Heart right ventricle (tissue), 16 donors: ENCODE data around the gene GMDS. TPM values are rescaled to one million over a fixed set of nuclear protein-coding genes. Genes with fewer than 3 reads are reported as not detected.

Experiments
- ATAC-seq, 8 donors: fragments of 200-7000 bp; cut with Tn5 transposase; one replicate each; pipeline ENCODE4 v1.9.1; 2020; ENCODE audit warnings: mild to moderate bottlenecking in 8 of 8, moderate library complexity in 8 of 8, moderate number of reproducible peaks in 1 of 8
- DNase-seq, 2 donors: peaks; one replicate each; pipeline ENCODE4 v3.0.0-alpha.2; 2020
- H3K27ac ChIP-seq, 10 donors: fragments of 200-600 bp; sonication (generic) in 2 of 10; one replicate each; pipeline versions ENCODE4 v1.5.0 to v1.8.0; 2020 to 2022; ENCODE audit warnings: mild to moderate bottlenecking in 3 of 10
- H3K27me3 ChIP-seq, 7 donors: fragments of 200-600 bp; one replicate each; pipeline ENCODE4 v1.8.0; 2021 to 2022; ENCODE audit warnings: mild to moderate bottlenecking in 2 of 7
- H3K36me3 ChIP-seq, 9 donors: fragments of 200-600 bp; sonication (generic) in 1 of 9; one replicate each; pipeline versions ENCODE4 v1.5.0 to v1.8.0; 2020 to 2022; ENCODE audit warnings: mild to moderate bottlenecking in 2 of 9
- H3K4me1 ChIP-seq, 9 donors: fragments of 200-600 bp; sonication (generic) in 1 of 9; one replicate each; pipeline versions ENCODE4 v1.5.0 to v1.8.0; 2020 to 2022; ENCODE audit warnings: mild to moderate bottlenecking in 4 of 9
- H3K4me3 ChIP-seq, 10 donors: fragments of 200-600 bp; sonication (generic) in 2 of 10; one replicate each; pipeline versions ENCODE4 v1.5.0 to v1.8.0; 2020 to 2022; ENCODE audit warnings: mild to moderate bottlenecking in 7 of 10, moderate library complexity in 2 of 10
- H3K9me3 ChIP-seq, 11 donors: fragments of 200-600 bp in 10 of 11; sonication (generic) in 2 of 11; one replicate each; pipeline versions ENCODE4 v1.5.0 to v1.8.0; 2013 to 2022; ENCODE audit warnings: mild to moderate bottlenecking in 2 of 11, control low read depth in 1 of 11, moderate library complexity in 1 of 11
- WGBS, 2 donors: extraction: QIAGEN DNeasy Blood & Tissue Kit; methylation state at CpG; one replicate each; pipeline ENCODE4 v1.1.7; 2013; ENCODE audit warnings: inconsistent platforms in 1 of 2; 5-methylcytosine and 5-hydroxymethylcytosine counted together
- intact Hi-C, 10 donors: fragments of 100-400 bp; cut with DNase I; formaldehyde crosslinking; loops; one replicate each; pipeline versions ENCODE4 v1.11.1 to v1.14.2; 2022
- polyA plus RNA-seq, 2 donors: library from polyadenylated mRNA; stranded (reverse); fragments of 200-250 nt; gene quantifications; one replicate each; pipeline ENCODE4 v1.2.3, GENCODE V29; 2013
- total RNA-seq, 10 donors: library from RNA; stranded (reverse); fragmentation: NEBNext Ultra II Directional in 3 of 10; extraction: Animal tissue kit (Norgen Biotek cat#: 25700) in 3 of 10; gene quantifications; one replicate each; pipeline versions ENCODE4 v1.2.1 to v1.2.4, GENCODE V29; 2021 to 2023
- TF ChIP-seq, protein P1 (sequence below), 9 donors: fragments of 200-600 bp; sonication (generic) in 2 of 9; IDR thresholded peaks; one replicate each; pipeline versions ENCODE4 v1.5.0 to v1.8.0; 2021 to 2022; ENCODE audit warnings: antibody characterized with exemption in 9 of 9, mild to moderate bottlenecking in 5 of 9, moderate library complexity in 1 of 9
- donor health status: Arrhythmogenic right ventricular cardiomyopathy.
- donor health status: ischemic (EF 13 %, LVEDD 7.1; RV severe dilation, severe dysfunction).
- donor health status: healthy with polysubstance abuse.
- donor health status: DM: no; HTN: yes; CAD: no.
- donor health status: DM: no; HTN: no; CAD: no.
- donor health status: ischemic (EF 25% LVEDD 6.9; RV normal size, moderate dysfunction).
- donor health status: ischemic (EF 25% LVEDD 5.7; RV mildly dilated, moderate dysfunction).
- donor health status: healthy.
- donor health status: DM: yes; HTN: yes; CAD: no.
- donor health status: Ischemic cardiomyopathy.
- donor health status: ischemic (EF 35%, LVEDD 5.7; RV mildly dilated, moderate dysfunction).
- donor health status: nonischemic (EF 11% LVEDD 7.7; RV severe dilation, severe dysfunction).
- donor health status: DM: yes; HTN: yes; CAD: no.
- donor health status: PGD.
- donor health status: ischemic (EF 29% LVEDD 5.4; RV normal size, mild dysfunction).
- donor health status: nonischemic (EF 23%, LVEDD 6.1; RV moderate dilation, normal function).

Gene GMDS
- total and polyA plus RNA-seq, 12 donors = 5.0 to 10.6 (median 6.9) TPM

DNA sequence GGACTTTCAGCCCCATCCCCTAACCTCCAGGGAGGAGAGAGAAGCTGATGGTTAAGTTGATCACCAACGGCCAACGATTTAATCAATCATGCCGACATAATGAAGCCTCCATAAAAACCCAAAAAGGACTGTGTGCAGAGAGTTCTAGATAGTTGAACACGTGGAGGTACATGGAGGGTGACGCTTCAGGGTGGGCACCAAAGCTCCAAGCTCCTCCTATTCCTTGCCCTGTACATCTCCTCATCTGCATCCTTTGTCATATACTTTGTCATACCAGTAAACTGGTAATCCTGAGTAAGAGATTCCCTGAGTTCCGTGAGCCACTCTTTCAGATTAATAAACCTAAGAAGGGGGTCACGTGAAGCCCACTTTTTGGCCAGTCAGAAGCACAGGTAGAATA lies 3.7 kb upstream of the GMDS start:
- 97 to 98% methylated on average over 7 of the region's 7 CpGs for WGBS, 2 donors
- TF ChIP-seq, protein P1, sequence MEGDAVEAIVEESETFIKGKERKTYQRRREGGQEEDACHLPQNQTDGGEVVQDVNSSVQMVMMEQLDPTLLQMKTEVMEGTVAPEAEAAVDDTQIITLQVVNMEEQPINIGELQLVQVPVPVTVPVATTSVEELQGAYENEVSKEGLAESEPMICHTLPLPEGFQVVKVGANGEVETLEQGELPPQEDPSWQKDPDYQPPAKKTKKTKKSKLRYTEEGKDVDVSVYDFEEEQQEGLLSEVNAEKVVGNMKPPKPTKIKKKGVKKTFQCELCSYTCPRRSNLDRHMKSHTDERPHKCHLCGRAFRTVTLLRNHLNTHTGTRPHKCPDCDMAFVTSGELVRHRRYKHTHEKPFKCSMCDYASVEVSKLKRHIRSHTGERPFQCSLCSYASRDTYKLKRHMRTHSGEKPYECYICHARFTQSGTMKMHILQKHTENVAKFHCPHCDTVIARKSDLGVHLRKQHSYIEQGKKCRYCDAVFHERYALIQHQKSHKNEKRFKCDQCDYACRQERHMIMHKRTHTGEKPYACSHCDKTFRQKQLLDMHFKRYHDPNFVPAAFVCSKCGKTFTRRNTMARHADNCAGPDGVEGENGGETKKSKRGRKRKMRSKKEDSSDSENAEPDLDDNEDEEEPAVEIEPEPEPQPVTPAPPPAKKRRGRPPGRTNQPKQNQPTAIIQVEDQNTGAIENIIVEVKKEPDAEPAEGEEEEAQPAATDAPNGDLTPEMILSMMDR (IDR thresholded peaks at IDR 0.05) = no peak
- no peak overlapping the region for H3K4me3 ChIP-seq
- intact Hi-C loops = loop anchor here in 2 of 10 donors (5.0 to 10.0 kb wide), 2 partner anchors 106 to 383 kb away; no protein-coding TSS in a partner anchor
- DNase-seq (no peak), ATAC-seq (no peak)
- H3K4me1 ChIP-seq = peaks cover 2 to 32% (median 19%) of the 10 kb centered on the region in 9 donors
- peaks cover 0 to 50% (median 7%) of the 10 kb centered on the region in 9 donors for H3K36me3 ChIP-seq
- H3K27me3 ChIP-seq = no peaks in the 10 kb centered on the region
- no peak overlapping the region for H3K27ac ChIP-seq
- H3K9me3 ChIP-seq = peaks cover 0 to 1% (median 0%) of the 10 kb centered on the region in 11 donors

DNA sequence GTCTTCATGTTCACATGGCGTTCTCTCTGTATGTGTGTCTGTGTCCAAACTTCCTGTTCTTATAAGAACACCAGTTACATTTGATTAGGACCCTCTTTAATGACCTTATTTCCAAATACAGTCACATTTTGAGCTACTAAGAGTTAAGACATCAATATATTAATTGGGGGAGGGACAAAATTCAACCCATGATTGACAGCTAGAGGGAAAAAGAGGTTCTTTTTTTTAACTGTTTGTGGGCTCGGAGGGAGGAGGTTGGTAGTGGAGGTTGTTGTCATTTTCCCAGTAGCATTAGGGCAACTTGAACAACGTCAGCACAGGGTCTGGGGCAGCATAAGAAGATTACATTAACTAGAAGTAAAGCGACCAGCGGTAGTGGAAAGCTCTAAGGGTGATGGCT lies 2.3 kb upstream of the GMDS start:
- intact Hi-C loops = loop anchor here in 2 of 10 donors (5.0 to 10.0 kb wide), 2 partner anchors 107 to 385 kb away; no protein-coding TSS in a partner anchor
- Histone ChIP-seq H3K36me3 (peaks cover 0 to 38% (median 7%) of the 10 kb centered on the region in 9 donors), H3K27me3 (no peaks in the 10 kb centered on the region), H3K4me1 (peaks cover 2 to 39% (median 19%) of the 10 kb centered on the region in 9 donors), H3K9me3 (no peaks in the 10 kb centered on the region), H3K27ac (no peak overlapping the region), H3K4me3 (no peak overlapping the region)
- 95 to 97% methylated on average over 5 of the region's 5 CpGs for WGBS, 2 donors
- TF ChIP-seq, protein P1 (IDR thresholded peaks at IDR 0.05) = no peak
- DNase-seq (no peak), ATAC-seq (no peak)

DNA sequence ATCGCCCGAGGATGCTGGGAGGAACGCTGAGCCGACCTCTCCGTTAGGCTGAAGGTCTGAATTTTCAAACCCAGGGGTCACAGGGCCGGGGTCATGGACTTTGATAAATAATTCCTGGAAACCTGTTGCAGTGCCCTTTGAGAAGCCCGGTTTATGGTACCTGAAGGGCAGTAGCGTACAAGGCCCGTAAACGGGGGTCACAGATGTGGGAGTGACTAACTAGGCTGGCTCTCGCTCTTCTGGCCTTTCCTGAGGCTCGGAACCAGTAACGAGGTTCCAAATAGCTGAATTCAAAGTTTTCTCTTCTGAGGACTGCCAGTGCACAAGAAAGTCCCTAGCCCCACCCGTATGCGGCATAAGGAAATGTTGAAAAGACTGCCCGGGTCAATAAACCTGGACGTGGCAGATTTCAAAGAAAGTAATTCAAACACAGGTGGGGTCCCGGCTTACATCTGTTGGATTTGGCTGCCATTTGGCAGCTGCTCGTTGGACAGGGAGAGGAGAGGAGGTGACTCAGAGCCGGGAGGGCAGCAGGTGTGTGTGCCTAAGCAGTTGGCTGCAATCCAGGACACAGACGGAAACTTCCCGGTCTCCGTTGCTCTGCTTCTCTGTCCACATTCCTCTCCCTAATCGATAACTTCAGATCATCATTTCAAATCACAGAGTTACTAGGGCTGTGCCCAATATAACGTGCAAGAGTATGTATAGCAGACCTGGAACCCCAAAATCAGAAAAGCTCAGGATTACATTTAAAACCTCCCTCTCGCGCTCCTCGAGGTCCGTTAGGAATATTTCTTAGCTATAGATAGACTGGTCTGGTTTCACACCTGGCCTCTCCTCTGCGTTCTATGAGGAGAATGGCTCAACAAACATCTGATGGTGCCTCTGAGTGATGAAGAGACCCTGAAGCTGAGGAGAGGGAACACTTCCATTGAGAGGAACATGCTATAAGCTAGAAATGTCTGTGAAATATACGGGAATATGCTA lies 765 bp upstream of the GMDS start:
- intact Hi-C loops = loop anchor here in 3 of 10 donors (2.0 to 10.0 kb wide), 3 partner anchors 39 to 386 kb away; no protein-coding TSS in a partner anchor
- peaks cover 2 to 39% (median 19%) of the 10 kb centered on the region in 9 donors for H3K4me1 ChIP-seq

More for the DNA sequence above, 765 bp upstream of the GMDS start:
- WGBS, 2 donors = 18 to 19% methylated on average over 31 of the region's 31 CpGs
- H3K9me3 ChIP-seq = no peaks in the 10 kb centered on the region
- H3K4me3 ChIP-seq = peak overlapping the region; percentile 63 to 98 (median 92)
- peak in 7 of 8 donors; percentile 5 to 55 (median 46) for ATAC-seq
- DNase-seq = peak; percentile 32 to 51
- H3K27ac ChIP-seq = peak overlapping the region; percentile 9 to 98 (median 86)
- H3K36me3 ChIP-seq = peaks cover 0 to 25% (median 7%) of the 10 kb centered on the region in 9 donors
- TF ChIP-seq, protein P1 (IDR thresholded peaks at IDR 0.05) = no peak
- no peaks in the 10 kb centered on the region for H3K27me3 ChIP-seq
